Astrocyte of the cerebellum (primary cell): ENCODE results near the gene STARD13.

ENCODE experiments used
- DNase-seq: peaks from one replicate; pipeline ENCODE4 v3.0.0-alpha.2; 2011; ENCODE audit warnings: low read depth
- H3K4me3 ChIP-seq: 2 replicates; pipeline ENCODE4 v1.5.1; 2011; ENCODE audit warnings: mild to moderate bottlenecking, low read depth, low read length, moderate library complexity
- in situ Hi-C: cut with HindIII; loops from 2 replicates; pipeline ENCODE4 v1.10.0; 2017; ENCODE audit warnings: low sequenced_read_pairs
- TF ChIP-seq, protein P1 (sequence below): IDR thresholded peaks from 2 replicates; pipeline ENCODE4 v1.5.1; 2012; ENCODE audit warnings: low read length, low read depth, moderate library complexity, mild to moderate bottlenecking; ENCODE audit errors: missing control alignments

The STARD13 gene

GRCh38 chr13:33228648-33229445 lies 56.7 kb downstream of the STARD13 start:
- TF ChIP-seq, protein P1, sequence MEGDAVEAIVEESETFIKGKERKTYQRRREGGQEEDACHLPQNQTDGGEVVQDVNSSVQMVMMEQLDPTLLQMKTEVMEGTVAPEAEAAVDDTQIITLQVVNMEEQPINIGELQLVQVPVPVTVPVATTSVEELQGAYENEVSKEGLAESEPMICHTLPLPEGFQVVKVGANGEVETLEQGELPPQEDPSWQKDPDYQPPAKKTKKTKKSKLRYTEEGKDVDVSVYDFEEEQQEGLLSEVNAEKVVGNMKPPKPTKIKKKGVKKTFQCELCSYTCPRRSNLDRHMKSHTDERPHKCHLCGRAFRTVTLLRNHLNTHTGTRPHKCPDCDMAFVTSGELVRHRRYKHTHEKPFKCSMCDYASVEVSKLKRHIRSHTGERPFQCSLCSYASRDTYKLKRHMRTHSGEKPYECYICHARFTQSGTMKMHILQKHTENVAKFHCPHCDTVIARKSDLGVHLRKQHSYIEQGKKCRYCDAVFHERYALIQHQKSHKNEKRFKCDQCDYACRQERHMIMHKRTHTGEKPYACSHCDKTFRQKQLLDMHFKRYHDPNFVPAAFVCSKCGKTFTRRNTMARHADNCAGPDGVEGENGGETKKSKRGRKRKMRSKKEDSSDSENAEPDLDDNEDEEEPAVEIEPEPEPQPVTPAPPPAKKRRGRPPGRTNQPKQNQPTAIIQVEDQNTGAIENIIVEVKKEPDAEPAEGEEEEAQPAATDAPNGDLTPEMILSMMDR, result peak; percentile 96
- H3K4me3 ChIP-seq, result no peak overlapping the region

DNA sequence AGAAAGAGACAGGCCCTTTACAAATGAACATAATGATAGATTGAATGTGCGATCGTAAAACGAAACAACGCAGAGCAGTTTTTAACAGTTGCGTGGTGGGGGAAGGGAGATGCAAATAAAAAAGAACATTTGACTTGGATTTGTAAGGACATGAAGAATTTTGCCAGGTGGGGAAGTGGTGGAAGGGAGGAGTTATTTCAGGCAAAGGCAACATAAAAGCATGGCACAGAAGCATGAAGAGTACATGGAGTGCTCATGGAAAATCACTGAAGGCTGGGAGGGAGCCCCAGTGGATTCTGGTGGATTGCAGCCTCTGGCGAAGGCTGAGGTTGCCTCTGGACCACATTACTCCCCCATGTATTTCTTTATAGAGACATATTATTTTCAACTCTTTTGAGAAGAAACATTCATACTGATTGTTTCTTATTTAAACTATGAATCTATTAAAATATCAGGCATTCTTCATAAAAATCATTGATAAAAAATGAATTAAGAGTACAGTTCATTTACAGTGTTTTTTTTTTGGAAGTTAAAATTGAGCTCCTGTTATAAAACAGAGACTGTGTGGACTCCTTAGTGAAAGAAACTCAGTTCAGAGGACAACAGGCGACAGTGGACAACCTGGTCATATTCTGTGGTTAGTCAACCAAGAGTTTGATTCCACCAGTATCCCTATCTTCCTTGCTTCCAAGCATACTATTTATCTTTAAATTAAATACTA lies 57.5 kb downstream of the STARD13 start:
- TF ChIP-seq, protein P1, result no peak
- in situ Hi-C loops, result no loop called here
- no peak for DNase-seq
- H3K4me3 ChIP-seq, result no peak overlapping the region

More at GRCh38 chr13:33228648-33229445, 56.7 kb downstream of the STARD13 start:
- peak; percentile 63 for DNase-seq
- in situ Hi-C loops, result no loop called here

DNA sequence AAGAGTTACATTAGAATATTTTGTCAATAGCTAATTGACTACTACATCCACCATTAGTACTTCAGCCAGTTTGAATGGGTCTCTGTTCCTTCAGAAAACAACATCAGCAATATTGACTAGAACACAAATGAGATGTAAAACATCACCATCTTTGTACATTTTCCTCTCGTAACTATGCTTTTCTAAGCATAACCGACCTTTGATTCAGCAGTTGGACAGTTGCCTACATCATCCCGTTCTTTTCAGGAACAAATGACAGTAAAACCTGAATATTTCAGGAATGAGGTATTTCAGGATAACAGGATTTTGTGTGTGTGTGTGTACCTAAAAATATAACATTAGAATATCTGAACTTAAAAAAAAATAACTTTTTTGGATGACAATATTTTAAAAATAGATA lies 60.9 kb downstream of the STARD13 start:
- H3K4me3 ChIP-seq, result no peak overlapping the region
- peak; percentile 60 for DNase-seq
- in situ Hi-C loops, result no loop called here
- TF ChIP-seq, protein P1, result no peak

- no peak overlapping the region for H3K4me3 ChIP-seq
- TF ChIP-seq, protein P1, result no peak
- in situ Hi-C loops, result no loop called here
- no peak for DNase-seq
Observed at GRCh38 chr13:33224191-33224590, 61.4 kb downstream of the STARD13 start.

DNA sequence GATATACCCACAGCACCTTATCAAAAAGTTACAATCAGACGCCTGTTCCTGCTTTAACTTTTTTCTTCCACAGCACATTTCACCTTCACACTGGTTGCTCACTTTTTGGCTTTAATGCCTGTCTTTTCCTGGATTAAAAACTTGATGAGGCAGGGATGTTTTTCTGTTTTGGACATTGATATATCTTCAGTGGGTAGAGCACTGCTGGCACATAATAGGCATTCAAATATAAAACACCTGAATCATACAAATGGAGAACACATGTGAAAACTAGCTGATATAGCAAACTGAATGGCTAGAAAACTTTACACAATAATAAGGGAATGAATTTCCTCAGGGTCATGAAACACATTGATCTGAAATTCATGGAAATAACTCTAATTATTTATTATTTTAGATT lies 65.6 kb downstream of the STARD13 start:
- in situ Hi-C loops, result no loop called here
- TF ChIP-seq, protein P1, result no peak
- no peak overlapping the region for H3K4me3 ChIP-seq
- no peak for DNase-seq

DNA sequence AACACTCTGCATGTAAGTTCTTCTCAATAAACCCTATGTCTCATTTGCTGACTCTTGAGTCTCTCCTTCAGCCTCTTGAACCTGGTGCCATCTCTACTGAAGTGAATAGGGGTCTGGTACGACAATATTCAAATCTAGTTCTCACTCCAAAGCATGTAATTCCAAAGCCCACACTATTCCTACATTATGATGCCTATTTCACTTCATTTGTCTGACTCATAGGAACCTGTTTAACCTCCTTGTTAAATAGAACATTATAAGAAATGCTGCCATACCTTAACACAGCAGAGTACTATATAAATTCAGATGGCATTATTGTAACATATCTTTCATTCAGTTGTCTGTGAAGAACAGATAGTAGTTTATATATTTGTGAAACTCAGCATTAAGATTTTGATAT lies 67.1 kb downstream of the STARD13 start:
- in situ Hi-C loops, result no loop called here
- H3K4me3 ChIP-seq, result no peak overlapping the region
- DNase-seq, result no peak
- TF ChIP-seq, protein P1, result no peak
